Testis (tissue), 2 donors: Measurements from ENCODE around the gene KRT12.

Experiments used
- POLR2A ChIP-seq: fragments of 450-650 bp; IDR thresholded peaks from one replicate; pipeline ENCODE4 v1.6.1; 2017; ENCODE audit warnings: antibody characterized with exemption, mild to moderate bottlenecking, moderate library complexity
- TF ChIP-seq, protein P1 (sequence below), 3 experiments: fragments of 450-650 bp in 2 of 3; fragments of 200-600 bp in 1 of 3; sonication (generic) in 1 of 3; IDR thresholded peaks; one replicate each; pipeline ENCODE4 v1.5.1; 2016 to 2019; ENCODE audit warnings: antibody characterized with exemption in 3 of 3, mild to moderate bottlenecking in 2 of 3, moderate library complexity in 1 of 3

DNA sequence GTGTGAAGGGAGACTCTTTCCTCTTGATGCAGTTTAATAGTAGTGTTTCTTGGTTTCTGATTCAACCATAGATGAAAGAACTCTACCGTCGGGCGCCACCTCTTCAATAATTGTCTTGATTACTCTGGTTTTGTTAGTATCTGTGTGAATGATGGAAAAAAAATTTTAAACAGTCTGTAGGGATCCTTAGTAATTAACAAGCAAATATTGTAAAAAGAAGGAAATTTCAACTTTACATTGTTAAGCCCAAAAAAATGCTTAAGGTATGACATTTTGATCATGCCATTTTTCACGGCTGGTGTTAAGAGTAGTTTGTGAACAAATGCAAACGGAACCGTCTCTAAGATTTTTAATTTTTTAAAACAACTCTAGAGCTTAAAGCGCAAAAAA, 48.7 kb downstream of the KRT12 start:
- TF ChIP-seq, protein P1, sequence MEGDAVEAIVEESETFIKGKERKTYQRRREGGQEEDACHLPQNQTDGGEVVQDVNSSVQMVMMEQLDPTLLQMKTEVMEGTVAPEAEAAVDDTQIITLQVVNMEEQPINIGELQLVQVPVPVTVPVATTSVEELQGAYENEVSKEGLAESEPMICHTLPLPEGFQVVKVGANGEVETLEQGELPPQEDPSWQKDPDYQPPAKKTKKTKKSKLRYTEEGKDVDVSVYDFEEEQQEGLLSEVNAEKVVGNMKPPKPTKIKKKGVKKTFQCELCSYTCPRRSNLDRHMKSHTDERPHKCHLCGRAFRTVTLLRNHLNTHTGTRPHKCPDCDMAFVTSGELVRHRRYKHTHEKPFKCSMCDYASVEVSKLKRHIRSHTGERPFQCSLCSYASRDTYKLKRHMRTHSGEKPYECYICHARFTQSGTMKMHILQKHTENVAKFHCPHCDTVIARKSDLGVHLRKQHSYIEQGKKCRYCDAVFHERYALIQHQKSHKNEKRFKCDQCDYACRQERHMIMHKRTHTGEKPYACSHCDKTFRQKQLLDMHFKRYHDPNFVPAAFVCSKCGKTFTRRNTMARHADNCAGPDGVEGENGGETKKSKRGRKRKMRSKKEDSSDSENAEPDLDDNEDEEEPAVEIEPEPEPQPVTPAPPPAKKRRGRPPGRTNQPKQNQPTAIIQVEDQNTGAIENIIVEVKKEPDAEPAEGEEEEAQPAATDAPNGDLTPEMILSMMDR (IDR thresholded peaks at IDR 0.05), result no peak
- TF ChIP-seq POLR2A, result no peak
